ENCODE measurements around the gene PPP1R26.

DNA sequence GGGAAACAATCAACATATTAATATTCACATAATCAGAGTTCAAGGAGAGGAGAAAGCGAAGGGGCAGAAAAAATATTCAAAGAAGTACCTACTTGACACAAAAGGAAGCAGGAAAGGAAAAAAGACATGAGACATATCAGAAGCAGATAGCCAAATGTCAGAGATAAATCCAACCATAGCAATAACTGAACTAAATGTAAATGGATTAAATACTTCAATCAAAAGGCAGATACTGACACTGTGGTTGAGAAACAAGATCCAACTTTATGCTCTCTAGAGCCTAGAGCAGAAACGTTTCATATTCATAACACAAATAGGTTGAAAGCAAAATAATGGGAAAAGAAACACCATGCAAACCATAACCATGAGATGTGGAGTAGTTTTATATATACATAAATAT is 29.9 kb downstream of the PPP1R26 start:
- TF ChIP-seq, protein P1, sequence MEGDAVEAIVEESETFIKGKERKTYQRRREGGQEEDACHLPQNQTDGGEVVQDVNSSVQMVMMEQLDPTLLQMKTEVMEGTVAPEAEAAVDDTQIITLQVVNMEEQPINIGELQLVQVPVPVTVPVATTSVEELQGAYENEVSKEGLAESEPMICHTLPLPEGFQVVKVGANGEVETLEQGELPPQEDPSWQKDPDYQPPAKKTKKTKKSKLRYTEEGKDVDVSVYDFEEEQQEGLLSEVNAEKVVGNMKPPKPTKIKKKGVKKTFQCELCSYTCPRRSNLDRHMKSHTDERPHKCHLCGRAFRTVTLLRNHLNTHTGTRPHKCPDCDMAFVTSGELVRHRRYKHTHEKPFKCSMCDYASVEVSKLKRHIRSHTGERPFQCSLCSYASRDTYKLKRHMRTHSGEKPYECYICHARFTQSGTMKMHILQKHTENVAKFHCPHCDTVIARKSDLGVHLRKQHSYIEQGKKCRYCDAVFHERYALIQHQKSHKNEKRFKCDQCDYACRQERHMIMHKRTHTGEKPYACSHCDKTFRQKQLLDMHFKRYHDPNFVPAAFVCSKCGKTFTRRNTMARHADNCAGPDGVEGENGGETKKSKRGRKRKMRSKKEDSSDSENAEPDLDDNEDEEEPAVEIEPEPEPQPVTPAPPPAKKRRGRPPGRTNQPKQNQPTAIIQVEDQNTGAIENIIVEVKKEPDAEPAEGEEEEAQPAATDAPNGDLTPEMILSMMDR (IDR thresholded peaks at IDR 0.05) = no peak
- no peak for TF ChIP-seq POLR2A (IDR thresholded peaks at IDR 0.05)
- no peak for TF ChIP-seq POLR2AphosphoS5 (IDR thresholded peaks at IDR 0.05; ENCODE audit: insufficient read depth in 1 of 2, low read depth in 1 of 2)
